IPS-20b (cell line): ENCODE data around the gene CAB39.

ENCODE experiments used
- H3K27ac ChIP-seq: one replicate; pipeline ENCODE4 v1.5.1; 2013; ENCODE audit warnings: low read length
- H3K27me3 ChIP-seq: 2 replicates; pipeline ENCODE4 v1.6.1; 2013; ENCODE audit warnings: mild to moderate bottlenecking, low read length, inconsistent platforms; ENCODE audit not compliant: insufficient read depth
- H3K36me3 ChIP-seq: 2 replicates; pipeline ENCODE4 v1.6.1; 2013; ENCODE audit warnings: low read depth, mild to moderate bottlenecking, inconsistent platforms, low read length, moderate library complexity; ENCODE audit not compliant: insufficient read depth
- H3K4me1 ChIP-seq: 2 replicates; pipeline ENCODE4 v1.6.1; 2013; ENCODE audit warnings: mild to moderate bottlenecking, control low read depth, inconsistent platforms, low read length, moderate library complexity; ENCODE audit not compliant: insufficient read depth
- H3K4me3 ChIP-seq: 2 replicates; pipeline ENCODE4 v1.5.1; 2013; ENCODE audit warnings: mild to moderate bottlenecking, low read length, inconsistent platforms
- H3K9ac ChIP-seq: 2 replicates; pipeline ENCODE4 v1.6.1; 2013; ENCODE audit warnings: low read depth, mild to moderate bottlenecking, inconsistent platforms, low read length, moderate library complexity
- H3K9me3 ChIP-seq: 2 replicates; pipeline ENCODE4 v1.6.1; 2013; ENCODE audit warnings: mild to moderate bottlenecking, low read depth, low read length, inconsistent platforms; ENCODE audit not compliant: insufficient read depth

CAB39 gene

GRCh38 chr2:230712443-230713330 lies at the start of gene CAB39:
TSS of gene CAB39 (plus strand) at chr2:230712842. CDS start at chr2:230760002, 47,160 bp downstream.
- no peaks in the 10 kb centered on the region for H3K9me3 ChIP-seq
- H3K4me1 ChIP-seq = peaks cover 17% of the 10 kb centered on the region
- H3K27me3 ChIP-seq = no peaks in the 10 kb centered on the region
- no peak within 1 kb of the TSS for H3K27ac ChIP-seq
- H3K36me3 ChIP-seq = no peaks in the 10 kb centered on the region
- H3K9ac ChIP-seq = peak within 1 kb of the TSS; percentile 82; the same call in 1 of the 2 replicates
- H3K4me3 ChIP-seq = peak within 1 kb of the TSS; percentile 93

- Histone ChIP-seq H3K4me3 (no peak overlapping the region), H3K27me3 (peaks cover 4% of the 10 kb centered on the region; the same call in 1 of the 2 replicates), H3K9me3 (no peaks in the 10 kb centered on the region), H3K27ac (no peak overlapping the region), H3K36me3 (no peaks in the 10 kb centered on the region), H3K9ac (no peak overlapping the region), H3K4me1 (peaks cover 6% of the 10 kb centered on the region)
These were observed 48.5 kb upstream of the CAB39 start for GRCh38 chr2:230664128-230664527.

GRCh38 chr2:230664844-230665243 lies 47.8 kb upstream of the CAB39 start:
- Histone ChIP-seq H3K4me1 (peaks cover 6% of the 10 kb centered on the region), H3K9me3 (no peaks in the 10 kb centered on the region), H3K9ac (no peak overlapping the region), H3K36me3 (no peaks in the 10 kb centered on the region), H3K27me3 (peaks cover 4% of the 10 kb centered on the region; the same call in 1 of the 2 replicates), H3K27ac (no peak overlapping the region), H3K4me3 (no peak overlapping the region)

GRCh38 chr2:230665263-230665691 lies 47.4 kb upstream of the CAB39 start:
- H3K27me3 ChIP-seq = peaks cover 4% of the 10 kb centered on the region; the same call in 1 of the 2 replicates
- H3K4me3 ChIP-seq = no peak overlapping the region
- peaks cover 6% of the 10 kb centered on the region for H3K4me1 ChIP-seq
- H3K27ac ChIP-seq = no peak overlapping the region
- no peak overlapping the region for H3K9ac ChIP-seq
- no peaks in the 10 kb centered on the region for H3K36me3 ChIP-seq
- no peaks in the 10 kb centered on the region for H3K9me3 ChIP-seq

- Histone ChIP-seq H3K4me1 (peaks cover 6% of the 10 kb centered on the region), H3K27ac (no peak overlapping the region), H3K9ac (no peak overlapping the region)
These were observed 46.2 kb upstream of the CAB39 start for GRCh38 chr2:230666446-230666845.

GRCh38 chr2:230666885-230667712 lies 45.5 kb upstream of the CAB39 start:
- H3K9me3 ChIP-seq = no peaks in the 10 kb centered on the region
- H3K27ac ChIP-seq = no peak overlapping the region
- no peaks in the 10 kb centered on the region for H3K36me3 ChIP-seq
- H3K27me3 ChIP-seq = peaks cover 4% of the 10 kb centered on the region; the same call in 1 of the 2 replicates
- no peak overlapping the region for H3K4me3 ChIP-seq
- H3K4me1 ChIP-seq = peaks cover 6% of the 10 kb centered on the region
- no peak overlapping the region for H3K9ac ChIP-seq

More at GRCh38 chr2:230666446-230666845, 46.2 kb upstream of the CAB39 start:
- no peak overlapping the region for H3K4me3 ChIP-seq
- no peaks in the 10 kb centered on the region for H3K36me3 ChIP-seq
- H3K27me3 ChIP-seq = peaks cover 4% of the 10 kb centered on the region; the same call in 1 of the 2 replicates
- H3K9me3 ChIP-seq = no peaks in the 10 kb centered on the region

GRCh38 chr2:230668184-230668938 lies 44.3 kb upstream of the CAB39 start:
- Histone ChIP-seq H3K27ac (no peak overlapping the region), H3K4me1 (peaks cover 6% of the 10 kb centered on the region)

GRCh38 chr2:230668939-230669303 lies 43.7 kb upstream of the CAB39 start:
- Histone ChIP-seq H3K27ac (no peak overlapping the region), H3K4me1 (peaks cover 6% of the 10 kb centered on the region), H3K36me3 (no peaks in the 10 kb centered on the region), H3K4me3 (no peak overlapping the region), H3K9ac (no peak overlapping the region), H3K27me3 (peaks cover 4% of the 10 kb centered on the region; the same call in 1 of the 2 replicates), H3K9me3 (no peaks in the 10 kb centered on the region)

More at GRCh38 chr2:230668184-230668938, 44.3 kb upstream of the CAB39 start:
- Histone ChIP-seq H3K36me3 (no peaks in the 10 kb centered on the region), H3K9me3 (no peaks in the 10 kb centered on the region), H3K9ac (no peak overlapping the region), H3K27me3 (peaks cover 4% of the 10 kb centered on the region; the same call in 1 of the 2 replicates), H3K4me3 (no peak overlapping the region)

- H3K27ac ChIP-seq = no peak overlapping the region
- H3K9ac ChIP-seq = no peak overlapping the region
- peaks cover 4% of the 10 kb centered on the region; the same call in 1 of the 2 replicates for H3K27me3 ChIP-seq
- H3K4me3 ChIP-seq = no peak overlapping the region
- no peaks in the 10 kb centered on the region for H3K36me3 ChIP-seq
- peaks cover 6% of the 10 kb centered on the region for H3K4me1 ChIP-seq
- H3K9me3 ChIP-seq = no peaks in the 10 kb centered on the region
These were observed 43.2 kb upstream of the CAB39 start for GRCh38 chr2:230669386-230669950.

- Histone ChIP-seq H3K9ac (no peak overlapping the region), H3K4me1 (peaks cover 6% of the 10 kb centered on the region), H3K4me3 (no peak overlapping the region), H3K27me3 (peaks cover 4% of the 10 kb centered on the region; the same call in 1 of the 2 replicates), H3K9me3 (no peaks in the 10 kb centered on the region), H3K36me3 (no peaks in the 10 kb centered on the region), H3K27ac (no peak overlapping the region)
These were observed 41.5 kb upstream of the CAB39 start for GRCh38 chr2:230671117-230671516.

GRCh38 chr2:230672836-230673235 lies 39.8 kb upstream of the CAB39 start:
- Histone ChIP-seq H3K9me3 (no peaks in the 10 kb centered on the region), H3K4me1 (no peaks in the 10 kb centered on the region), H3K36me3 (no peaks in the 10 kb centered on the region), H3K4me3 (no peak overlapping the region), H3K27me3 (peaks cover 4% of the 10 kb centered on the region; the same call in 1 of the 2 replicates), H3K27ac (no peak overlapping the region), H3K9ac (no peak overlapping the region)
